SK-N-SH (cell line): ENCODE results near the gene NDUFB4. TPM values are rescaled to one million over a fixed set of nuclear protein-coding genes. Genes with fewer than 3 reads are reported as not detected.

Experiments used
- polyA plus RNA-seq, 3 experiments: library from polyadenylated mRNA; depleted of rRNA; stranded (reverse); fragments of >200 nt; gene quantifications; 2 replicates each; pipeline ENCODE4 v1.2.3, GENCODE V29; 2012

NDUFB4 gene
- polyA plus RNA-seq, 1 of the 3 experiments (the other 2 are of a cell fraction) = 332 TPM

Other genes starting within 250 kb of the NDUFB4 start
- gene LRRC58, start 247.0 kb upstream of the NDUFB4 start, polyA plus RNA-seq (2012; rRNA removed) = 5.8 and 8.1 TPM in 2 replicates
- 329 and 454 TPM in 2 replicates for gene FSTL1, start 145.3 kb upstream of the NDUFB4 start, polyA plus RNA-seq (2012; rRNA removed)
- not detected in 2 replicates for gene HGD, start 85.9 kb downstream of the NDUFB4 start, polyA plus RNA-seq (2012; rRNA removed)
- 2.2 and 3.5 TPM in 2 replicates for gene RABL3, start 146.2 kb downstream of the NDUFB4 start, polyA plus RNA-seq (2012; rRNA removed)
- gene GTF2E1, start 146.4 kb downstream of the NDUFB4 start, polyA plus RNA-seq (2012; rRNA removed) = 5.7 and 7.7 TPM in 2 replicates